IPS DF 4.7 (cell line): Measurements from ENCODE around the gene MECR.

ENCODE experiments used
- DNase-seq: peaks from one replicate; pipeline ENCODE4 v3.0.0-alpha.2; 2013; ENCODE audit warnings: low spot score; ENCODE audit errors: extremely low read depth

MECR gene, protein sequence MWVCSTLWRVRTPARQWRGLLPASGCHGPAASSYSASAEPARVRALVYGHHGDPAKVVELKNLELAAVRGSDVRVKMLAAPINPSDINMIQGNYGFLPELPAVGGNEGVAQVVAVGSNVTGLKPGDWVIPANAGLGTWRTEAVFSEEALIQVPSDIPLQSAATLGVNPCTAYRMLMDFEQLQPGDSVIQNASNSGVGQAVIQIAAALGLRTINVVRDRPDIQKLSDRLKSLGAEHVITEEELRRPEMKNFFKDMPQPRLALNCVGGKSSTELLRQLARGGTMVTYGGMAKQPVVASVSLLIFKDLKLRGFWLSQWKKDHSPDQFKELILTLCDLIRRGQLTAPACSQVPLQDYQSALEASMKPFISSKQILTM

DNA sequence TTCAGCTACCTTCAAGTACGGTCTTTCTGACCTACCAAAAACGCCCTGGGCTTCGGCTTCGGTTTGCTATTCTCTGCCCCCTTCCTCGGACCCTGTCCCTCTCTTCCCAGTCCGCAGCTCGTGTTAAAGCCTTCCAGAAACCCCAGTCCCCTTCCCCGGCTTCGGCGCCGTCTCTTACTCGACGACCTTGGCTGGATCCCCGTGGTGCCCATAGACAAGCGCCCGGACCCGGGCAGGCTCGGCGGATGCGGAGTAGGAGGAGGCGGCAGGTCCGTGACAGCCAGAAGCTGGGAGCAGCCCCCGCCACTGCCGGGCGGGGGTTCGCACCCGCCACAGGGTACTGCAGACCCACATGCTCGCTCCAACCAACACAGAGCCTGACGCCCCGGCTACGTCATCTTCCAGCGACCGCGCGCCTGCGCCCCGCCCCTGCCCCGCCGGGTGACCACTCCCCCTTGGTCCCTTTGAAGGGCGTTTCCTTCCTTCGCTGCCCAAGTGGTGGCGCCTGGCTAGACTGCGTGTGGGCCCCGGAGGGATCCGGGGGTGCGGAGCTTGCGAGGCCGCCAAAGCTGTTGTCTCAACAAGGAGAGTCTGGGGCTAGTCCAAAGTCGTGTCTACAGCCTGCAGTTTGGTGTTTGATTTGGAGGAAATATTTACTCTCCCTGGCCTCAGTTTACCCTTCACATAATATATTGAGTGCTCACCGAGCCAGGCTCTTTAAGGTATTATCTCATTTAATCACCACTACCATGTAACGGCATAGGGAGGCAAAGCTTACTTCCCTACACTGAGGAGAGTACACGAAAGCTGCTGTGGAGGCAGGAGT is at the start of gene MECR:
MECR (minus strand) TSS at position 382 of the 826 bp plus-strand sequence; CDS start at position 354, 28 bp downstream.
- no peak for DNase-seq

DNA sequence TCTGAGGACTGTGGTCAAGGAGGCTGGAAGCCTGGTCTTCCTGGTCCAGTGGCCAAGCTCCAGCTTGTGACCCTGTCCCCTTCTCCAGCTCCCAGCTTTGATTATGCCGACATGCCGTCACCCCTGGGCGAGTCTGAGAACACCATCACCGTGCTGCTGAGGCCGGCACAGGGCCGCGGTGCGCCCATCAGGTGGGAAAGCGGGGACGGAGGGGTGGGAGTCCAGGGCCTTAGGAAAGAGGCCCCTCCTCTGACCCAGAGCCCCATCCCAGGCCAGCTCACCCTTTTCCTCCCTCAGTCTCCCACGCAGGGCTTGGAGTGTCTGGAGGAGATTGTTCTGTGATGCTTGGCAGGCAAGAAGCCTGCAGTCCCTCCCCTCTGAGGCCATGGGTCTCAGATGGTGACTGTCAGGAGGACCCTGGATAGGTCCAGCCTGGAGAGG is 49.2 kb upstream of the MECR start:
- DNase-seq = no peak

DNA sequence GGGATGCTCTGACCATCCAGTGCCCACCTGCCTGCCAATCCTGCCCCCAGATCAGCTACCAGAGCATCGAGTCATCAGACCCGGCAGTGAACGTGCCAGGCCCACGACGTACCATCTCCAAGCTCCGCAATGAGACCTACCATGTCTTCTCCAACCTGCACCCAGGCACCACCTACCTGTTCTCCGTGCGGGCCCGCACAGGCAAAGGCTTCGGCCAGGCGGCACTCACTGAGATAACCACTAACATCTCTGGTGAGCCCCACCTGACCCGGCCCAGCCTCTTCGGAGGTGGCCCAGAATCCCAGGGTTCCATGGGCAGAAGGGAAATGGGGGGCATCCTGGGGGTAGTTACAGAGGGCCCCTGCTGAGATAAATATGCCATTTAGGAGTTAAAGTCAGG is 48.7 kb upstream of the MECR start:
- no peak for DNase-seq

DNA sequence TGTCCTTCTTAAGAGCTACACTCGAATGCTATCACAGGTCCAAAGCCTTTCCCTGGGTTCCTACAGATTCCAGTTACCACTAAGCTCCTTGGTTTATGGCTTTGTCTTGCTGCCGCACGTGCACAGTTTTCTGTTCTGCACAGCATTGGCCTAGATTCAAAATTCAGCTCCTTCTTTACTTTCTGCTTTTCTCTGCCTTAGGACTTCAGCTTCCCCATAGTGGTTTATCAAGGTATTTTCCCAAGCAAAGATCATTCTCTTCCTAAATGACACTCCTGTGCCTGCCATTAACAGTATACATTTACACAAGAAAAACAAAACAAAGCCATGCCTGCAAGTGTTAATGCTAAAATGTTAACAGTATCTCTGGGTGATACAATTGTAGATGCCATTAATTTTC is 47.4 kb upstream of the MECR start:
- no peak for DNase-seq

DNA sequence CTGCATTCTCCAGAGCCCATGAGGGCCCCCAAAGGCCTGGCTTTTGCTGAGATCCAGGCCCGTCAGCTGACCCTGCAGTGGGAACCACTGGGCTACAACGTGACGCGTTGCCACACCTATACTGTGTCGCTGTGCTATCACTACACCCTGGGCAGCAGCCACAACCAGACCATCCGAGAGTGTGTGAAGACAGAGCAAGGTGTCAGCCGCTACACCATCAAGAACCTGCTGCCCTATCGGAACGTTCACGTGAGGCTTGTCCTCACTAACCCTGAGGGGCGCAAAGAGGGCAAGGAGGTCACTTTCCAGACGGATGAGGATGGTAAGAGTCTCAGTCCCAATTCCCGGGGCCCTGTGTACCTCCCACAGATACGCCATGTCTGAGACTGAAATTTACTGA is 44.7 kb upstream of the MECR start:
- DNase-seq = no peak

DNA sequence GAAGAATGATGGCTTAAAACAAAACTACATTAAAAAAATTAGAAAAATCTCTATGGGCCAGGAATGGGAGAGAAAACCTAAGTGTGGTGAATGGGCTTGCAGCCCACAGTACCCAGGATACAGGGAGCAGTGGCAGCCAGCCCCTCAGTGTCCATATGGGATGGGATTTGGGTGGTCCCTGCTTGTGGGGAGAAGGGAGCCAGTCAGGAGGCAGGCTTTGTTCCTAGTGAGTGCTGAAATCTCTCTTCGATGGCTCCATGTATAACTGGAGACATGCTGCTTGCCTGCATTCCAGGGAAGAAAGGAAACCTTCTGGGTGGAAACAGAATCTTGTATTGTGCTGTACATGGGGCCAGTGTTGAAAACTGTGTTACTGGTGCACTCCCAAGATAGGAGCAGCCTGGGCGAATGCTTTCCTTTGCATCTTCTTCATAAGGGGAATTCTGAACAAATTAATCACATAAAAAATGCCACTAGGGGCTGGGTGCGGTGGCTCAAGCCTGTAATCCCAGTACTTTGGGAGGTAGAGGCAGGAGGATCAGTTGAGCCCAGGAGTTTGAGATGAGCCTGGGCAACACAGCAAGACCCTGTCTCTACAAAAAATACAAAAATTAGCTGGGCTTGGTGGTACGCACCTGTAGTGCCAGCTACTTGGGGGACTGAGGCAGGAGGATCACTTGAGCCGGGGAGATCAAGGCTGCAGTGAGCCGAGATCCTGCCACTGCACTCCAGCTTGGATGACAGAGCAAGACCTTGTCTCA is 41.6 kb upstream of the MECR start:
- no peak for DNase-seq

DNA sequence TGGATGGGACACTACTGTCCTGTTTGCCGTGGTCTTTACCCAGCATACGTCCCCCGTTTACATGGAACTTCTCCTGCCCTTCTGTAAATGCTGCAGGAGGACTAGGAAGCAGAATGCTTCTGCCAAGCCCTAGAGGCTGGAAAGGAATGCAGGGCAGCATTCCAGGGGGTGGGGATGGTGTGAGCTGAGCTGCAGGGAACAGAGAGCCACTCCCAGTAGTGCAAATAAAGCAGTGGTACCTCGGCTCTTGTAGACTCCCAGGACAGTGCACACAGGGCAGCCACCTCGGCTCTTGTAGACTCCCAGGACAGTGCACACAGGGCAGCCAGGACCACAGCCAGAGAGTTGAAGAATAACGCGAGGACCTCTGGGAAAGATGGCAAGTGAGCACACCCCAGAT is 41.0 kb upstream of the MECR start:
- peak; percentile 62 for DNase-seq

DNA sequence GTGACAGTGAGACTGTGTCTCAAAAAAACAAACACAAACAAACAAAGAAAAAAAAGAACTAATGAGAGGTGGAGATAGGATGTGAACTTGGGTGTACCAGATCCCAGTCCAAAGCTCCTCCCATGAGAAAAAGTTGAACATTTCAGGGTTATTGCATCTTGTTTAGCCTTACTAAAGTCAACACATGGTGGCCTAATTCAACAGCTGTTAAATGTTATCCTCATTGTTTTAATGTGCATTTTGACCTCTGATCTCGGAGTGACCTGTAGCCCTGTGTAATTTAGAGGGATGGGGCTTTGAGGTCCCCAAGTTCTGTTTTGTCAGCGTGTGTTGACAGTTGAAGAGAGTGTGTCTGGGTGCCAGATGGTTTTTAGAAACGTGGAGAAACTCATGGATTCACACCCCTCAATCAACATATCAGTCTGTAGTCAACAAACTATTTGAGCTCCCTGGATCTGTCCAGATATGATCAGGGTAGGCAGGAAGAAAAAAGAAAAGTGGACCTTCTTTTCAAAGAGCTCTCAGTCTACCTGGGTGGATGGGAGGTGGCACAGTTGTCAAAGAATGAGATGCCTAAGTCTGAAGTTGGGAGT is 40.3 kb upstream of the MECR start:
- DNase-seq = no peak

DNA sequence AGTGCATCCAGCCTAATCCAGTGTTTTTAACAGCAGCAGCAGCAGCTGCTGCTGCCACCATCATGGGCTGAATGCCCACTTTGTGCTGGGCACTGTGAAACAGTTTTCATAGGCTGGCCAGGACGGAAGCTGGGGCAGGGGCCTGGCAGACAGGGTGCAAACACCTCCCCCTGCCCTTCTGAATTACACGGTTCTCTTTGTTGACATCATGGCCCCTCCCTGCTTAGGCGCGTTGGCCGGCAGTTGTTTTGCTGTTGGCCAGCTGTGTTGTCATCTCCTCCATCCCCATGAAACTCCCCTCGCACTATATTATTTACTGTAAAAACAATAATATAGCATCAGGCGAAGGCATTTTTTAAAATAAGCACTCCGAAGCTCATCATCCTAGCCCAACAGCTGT is 38.6 kb upstream of the MECR start:
- no peak for DNase-seq

DNA sequence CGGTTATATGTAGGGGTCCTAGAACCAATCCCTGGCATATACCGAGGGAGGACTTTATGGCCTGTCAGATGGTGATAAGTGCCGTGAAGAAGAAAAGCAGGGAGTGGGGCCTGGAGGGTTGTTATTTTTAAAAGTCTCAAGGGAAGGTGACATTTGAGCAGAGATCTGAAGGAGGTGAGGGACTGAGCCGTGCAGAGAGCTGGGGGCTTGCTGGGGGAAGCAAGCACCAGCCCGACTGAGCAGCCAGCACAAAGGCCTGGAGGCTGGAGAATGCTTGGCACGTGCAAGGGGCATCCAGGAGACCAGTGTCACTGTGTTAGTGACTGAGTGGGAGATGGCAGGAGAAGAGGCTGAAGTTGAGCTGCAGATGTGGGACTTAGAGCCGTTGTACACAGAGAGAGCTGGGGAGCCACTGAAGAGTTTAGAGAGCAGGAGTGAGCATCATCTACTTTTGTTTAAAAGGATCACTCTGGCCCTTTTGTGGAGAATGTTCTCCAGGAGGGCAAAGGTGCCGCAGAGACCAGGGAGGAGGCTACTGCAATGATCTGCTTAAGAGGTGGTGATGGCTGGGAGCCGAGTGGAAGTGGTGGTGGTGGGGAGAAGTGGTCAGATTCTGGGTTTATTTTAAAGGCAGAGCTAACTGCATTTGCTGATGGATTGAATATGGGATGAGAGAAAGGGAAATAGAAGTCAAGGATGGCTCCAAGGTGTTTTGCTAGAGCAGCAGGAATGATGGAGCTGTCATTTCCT is 36.8 kb upstream of the MECR start:
- DNase-seq = no peak

DNA sequence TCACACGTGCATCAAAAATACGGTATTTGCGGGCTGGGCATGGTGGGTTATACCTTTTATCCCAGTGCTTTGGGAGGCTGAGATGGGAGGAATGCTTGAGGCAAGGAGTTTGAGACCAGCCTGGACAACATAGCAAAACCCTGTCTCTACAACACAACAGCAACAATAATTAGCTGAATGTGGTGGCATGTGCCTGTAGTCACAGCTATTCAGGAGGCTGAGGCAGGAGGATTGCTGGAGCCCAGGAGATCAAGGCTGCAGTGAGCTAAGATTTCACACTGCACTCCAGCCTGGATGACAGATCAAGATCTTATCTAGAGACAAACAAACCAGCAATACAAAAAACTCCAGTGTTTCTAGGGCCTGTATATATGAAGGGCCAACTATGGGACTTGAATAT is 36.2 kb upstream of the MECR start:
- DNase-seq = no peak

DNA sequence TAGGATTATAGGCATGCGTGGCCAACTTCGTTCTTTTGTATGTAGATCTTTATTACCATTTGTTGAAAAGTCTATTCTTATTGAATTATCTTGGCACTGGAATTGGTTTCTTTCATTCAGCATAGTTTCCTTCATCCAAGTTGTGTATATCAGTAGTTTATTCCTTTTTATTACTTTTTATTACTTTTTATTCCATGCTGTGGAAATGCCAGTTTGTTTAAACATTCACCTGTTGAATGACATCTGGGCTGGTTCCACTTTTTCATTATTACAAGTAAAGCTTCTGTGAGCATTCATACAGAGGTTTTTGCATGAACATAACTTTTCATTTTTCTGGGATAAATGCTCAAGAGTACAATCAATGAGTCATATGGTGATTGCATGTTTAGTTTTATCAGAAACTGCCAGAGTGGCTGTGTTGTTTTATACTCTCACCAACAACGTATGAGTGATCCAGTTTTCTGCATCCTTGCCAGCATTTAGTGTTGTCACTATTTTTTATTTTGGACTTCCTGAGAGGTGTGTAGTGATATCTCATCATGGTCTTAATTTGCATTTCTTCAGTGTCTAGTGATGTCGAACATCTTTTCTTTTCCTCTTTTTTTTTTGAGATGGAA is 34.1 kb upstream of the MECR start:
- DNase-seq = no peak

DNA sequence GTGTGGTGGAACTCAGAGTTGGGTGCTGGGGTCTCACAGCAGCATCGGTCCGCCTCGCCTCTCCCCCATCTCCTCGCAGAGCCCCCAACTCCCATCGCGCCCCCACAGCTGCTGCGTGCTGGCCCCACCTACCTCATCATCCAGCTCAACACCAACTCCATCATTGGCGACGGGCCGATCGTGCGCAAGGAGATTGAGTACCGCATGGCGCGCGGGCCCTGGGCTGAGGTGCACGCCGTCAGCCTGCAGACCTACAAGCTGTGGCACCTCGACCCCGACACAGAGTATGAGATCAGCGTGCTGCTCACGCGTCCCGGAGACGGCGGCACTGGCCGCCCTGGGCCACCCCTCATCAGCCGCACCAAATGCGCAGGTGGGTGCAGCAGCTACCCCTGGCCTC is 29.8 kb upstream of the MECR start:
- no peak for DNase-seq

DNA sequence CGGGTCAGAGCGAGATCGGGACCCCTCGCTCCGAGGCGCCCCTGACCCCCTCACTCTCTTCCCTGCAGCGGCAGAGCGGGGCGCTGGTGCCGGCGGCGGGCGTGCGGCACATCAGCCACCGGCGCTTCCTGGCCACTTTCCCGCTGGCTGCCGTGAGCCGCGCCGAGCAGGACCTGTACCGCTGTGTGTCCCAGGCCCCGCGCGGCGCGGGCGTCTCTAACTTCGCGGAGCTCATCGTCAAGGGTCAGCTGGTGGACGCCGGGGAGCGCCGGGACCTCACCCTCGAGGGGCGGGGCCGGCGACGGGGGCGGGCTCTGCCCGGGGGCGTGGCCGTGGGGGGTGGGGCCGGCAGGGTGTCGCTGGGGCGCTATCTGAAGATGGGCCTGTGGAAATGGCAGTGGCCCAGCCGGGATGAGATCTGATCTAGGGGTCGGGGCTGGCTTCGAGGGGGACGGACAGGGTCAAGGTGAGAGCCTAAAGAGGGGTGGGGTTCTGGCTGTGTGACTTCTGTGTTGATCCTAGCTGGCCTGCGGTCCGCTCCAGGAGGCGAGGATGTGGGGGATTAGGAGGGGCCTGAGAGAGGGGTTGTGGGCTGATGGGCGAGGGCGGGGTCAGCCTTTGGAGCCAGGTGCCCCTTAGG is 29.2 kb upstream of the MECR start:
- DNase-seq = no peak

DNA sequence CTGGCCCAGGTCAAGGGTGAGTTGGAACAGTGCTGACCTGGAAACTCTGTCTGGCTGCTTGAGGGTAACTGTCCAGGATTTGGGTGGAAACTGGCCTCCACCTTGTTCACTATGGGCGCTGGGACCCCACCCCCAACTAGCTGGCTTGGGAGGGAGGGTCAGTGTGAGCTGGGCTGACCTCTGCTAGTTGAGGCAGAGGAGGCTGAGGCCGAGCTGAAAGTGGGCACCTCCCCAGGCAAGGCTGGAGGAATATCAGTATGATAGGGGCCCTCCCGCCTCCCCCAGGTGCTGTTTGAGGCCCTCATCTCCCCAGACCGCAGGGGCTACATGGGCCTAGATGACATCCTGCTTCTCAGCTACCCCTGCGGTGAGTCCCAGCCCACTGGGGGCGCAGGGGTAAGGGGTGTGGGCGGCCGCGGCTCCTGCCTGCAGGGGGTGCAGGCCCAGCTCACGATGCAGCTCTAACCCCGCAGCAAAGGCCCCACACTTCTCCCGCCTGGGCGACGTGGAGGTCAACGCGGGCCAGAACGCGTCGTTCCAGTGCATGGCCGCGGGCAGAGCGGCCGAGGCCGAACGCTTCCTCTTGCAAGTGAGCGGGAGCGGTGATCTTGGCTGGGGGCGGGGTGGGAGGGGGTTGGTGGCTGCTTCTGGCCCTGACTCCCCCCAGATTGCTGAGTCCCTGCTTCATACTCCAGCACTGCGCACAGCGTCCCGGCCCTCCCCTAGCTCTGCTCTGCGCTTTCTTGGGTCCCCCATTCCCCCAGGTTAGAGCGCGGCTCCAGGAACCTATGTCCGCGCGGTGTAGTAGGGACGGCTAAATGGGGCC is 28.5 kb upstream of the MECR start:
- no peak for DNase-seq

DNA sequence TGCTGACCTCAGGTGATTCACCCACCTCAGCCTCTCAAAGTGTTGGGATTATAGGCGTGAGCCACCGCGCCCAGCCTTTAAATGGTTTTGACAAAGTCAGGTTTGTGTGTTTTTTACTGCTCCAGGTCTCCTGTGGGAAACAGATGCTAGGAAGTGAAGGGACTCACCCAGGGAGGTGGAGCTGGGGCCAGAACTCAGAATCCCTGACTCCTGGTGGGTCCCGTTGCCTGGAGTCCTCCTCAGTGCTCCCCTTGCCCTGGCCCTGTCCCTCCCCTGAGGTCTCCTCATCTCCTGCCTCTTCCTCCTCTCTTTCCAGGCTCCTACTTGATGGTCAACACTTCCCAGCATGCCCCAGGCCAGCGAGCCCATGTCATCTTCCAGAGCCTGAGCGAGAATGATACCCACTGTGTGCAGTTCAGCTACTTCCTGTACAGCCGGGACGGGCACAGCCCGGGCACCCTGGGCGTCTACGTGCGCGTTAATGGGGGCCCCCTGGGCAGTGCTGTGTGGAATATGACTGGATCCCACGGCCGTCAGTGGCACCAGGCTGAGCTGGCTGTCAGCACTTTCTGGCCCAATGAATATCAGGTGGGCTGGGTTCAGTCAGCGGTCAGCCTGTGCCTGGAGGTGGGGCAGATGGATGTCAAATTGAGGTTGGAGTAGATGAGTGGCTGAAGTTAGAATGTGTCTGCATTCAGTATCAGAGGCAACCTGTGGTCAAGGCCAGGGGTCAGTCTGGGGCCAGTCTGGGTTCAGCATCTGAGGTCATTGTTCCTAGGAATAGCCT is 27.6 kb upstream of the MECR start:
- DNase-seq = no peak

DNA sequence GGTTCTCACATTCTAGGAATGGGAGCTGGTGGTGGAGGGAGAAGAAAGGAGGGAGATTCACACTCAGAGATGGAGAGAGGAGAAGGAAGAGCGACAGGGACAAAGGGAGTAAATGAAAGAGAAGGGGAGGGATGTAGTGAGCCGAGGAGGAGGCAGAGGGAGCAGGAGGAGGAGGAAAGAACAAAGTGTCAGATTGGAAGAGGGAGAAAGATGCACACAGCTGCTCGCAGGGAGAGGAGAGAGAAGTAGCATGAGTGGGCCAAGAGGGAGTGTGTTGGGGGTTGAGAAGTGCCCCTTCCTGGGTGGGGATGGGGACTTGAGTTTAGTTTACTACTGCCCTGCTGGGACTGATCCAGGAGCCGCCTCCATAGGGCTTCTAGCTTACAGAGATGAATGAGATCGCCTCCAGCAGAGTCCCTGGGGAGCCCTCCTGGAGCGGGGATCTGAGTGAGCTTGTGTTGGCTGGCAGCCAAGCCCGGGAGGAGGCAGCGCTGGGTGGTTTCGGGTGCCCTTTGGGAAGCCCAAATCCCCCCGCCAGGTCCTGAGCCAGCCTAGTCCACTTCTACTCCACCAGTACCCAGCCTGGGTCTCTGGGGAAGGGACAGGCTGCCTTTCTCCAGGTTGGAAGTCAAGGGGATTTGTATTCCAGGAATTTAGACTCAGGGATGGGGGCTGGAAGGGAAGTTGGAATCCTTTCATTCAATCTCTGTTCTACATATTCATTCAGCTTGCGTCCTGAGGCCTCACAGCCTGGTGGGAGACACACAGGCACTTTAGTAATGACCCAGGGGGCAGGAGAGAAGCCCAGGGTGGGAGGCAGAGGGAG is 26.5 kb upstream of the MECR start:
- no peak for DNase-seq
